Ishikawa (cell line): ENCODE data around the gene FBXO28.

Experiments used
- CREB1 ChIP-seq: IDR thresholded peaks from 2 replicates; pipeline ENCODE4 v1.6.1; 2012; ENCODE audit warnings: low read depth
- EP300 ChIP-seq: IDR thresholded peaks from 2 replicates; pipeline ENCODE4 v1.6.1; 2012; ENCODE audit warnings: borderline replicate concordance
- FOXM1 ChIP-seq: IDR thresholded peaks from 2 replicates; pipeline ENCODE4 v1.6.1; 2012; ENCODE audit warnings: low read depth, borderline replicate concordance
- RAD21 ChIP-seq: IDR thresholded peaks from 2 replicates; pipeline ENCODE4 v1.6.1; 2012; ENCODE audit warnings: low read depth
- TAF1 ChIP-seq: IDR thresholded peaks from 2 replicates; pipeline ENCODE4 v1.6.1; 2012; ENCODE audit warnings: low read depth, mild to moderate bottlenecking
- TCF12 ChIP-seq: IDR thresholded peaks from 2 replicates; pipeline ENCODE4 v1.6.1; 2012; ENCODE audit warnings: low read depth
- TF ChIP-seq, protein P1 (sequence below): IDR thresholded peaks from 2 replicates; pipeline ENCODE4 v1.6.1; 2012; ENCODE audit warnings: low read depth, mild to moderate bottlenecking
- TF ChIP-seq, protein P2 (sequence below): IDR thresholded peaks from 2 replicates; pipeline ENCODE4 v1.6.1; 2012

DNA sequence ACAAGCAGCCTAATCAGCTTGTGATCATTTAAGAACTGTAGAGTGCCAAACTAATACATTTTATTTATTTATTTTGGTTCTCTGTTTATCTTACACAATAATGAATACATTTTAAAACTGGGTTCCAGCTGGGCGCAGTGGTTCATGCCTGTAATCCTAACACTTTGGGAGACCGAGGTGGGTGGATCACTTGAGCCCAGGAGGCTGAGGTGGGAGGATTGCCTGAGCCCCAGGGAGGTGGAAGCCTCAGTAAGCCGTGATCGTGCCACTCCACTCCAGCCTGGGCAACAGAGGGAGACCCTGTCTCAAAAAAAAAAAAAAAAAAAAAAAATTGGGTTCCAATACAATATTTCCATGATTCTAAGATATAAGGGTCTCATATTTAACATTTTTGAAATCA is 9.2 kb downstream of the FBXO28 start:
- TF ChIP-seq, protein P1, sequence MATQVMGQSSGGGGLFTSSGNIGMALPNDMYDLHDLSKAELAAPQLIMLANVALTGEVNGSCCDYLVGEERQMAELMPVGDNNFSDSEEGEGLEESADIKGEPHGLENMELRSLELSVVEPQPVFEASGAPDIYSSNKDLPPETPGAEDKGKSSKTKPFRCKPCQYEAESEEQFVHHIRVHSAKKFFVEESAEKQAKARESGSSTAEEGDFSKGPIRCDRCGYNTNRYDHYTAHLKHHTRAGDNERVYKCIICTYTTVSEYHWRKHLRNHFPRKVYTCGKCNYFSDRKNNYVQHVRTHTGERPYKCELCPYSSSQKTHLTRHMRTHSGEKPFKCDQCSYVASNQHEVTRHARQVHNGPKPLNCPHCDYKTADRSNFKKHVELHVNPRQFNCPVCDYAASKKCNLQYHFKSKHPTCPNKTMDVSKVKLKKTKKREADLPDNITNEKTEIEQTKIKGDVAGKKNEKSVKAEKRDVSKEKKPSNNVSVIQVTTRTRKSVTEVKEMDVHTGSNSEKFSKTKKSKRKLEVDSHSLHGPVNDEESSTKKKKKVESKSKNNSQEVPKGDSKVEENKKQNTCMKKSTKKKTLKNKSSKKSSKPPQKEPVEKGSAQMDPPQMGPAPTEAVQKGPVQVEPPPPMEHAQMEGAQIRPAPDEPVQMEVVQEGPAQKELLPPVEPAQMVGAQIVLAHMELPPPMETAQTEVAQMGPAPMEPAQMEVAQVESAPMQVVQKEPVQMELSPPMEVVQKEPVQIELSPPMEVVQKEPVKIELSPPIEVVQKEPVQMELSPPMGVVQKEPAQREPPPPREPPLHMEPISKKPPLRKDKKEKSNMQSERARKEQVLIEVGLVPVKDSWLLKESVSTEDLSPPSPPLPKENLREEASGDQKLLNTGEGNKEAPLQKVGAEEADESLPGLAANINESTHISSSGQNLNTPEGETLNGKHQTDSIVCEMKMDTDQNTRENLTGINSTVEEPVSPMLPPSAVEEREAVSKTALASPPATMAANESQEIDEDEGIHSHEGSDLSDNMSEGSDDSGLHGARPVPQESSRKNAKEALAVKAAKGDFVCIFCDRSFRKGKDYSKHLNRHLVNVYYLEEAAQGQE, result no peak
- TF ChIP-seq EP300, result no peak
- TF ChIP-seq CREB1, result no peak
- TF ChIP-seq, protein P2, sequence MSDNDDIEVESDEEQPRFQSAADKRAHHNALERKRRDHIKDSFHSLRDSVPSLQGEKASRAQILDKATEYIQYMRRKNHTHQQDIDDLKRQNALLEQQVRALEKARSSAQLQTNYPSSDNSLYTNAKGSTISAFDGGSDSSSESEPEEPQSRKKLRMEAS, result no peak
- TF ChIP-seq RAD21, result no peak
- no peak for TF ChIP-seq FOXM1
- TF ChIP-seq TCF12, result no peak
- no peak for TF ChIP-seq TAF1
